Colon (tissue), 2 donors: Measurements from ENCODE around the gene EFNB3.

Experiments used
- FAIRE-seq: peaks from 2 replicates; lab custom pipeline; 2012; peaks lifted over from hg19 to GRCh38; lab: Jason Lieb, UNC
- donor health status: control.
- donor health status: control.

Gene EFNB3

DNA sequence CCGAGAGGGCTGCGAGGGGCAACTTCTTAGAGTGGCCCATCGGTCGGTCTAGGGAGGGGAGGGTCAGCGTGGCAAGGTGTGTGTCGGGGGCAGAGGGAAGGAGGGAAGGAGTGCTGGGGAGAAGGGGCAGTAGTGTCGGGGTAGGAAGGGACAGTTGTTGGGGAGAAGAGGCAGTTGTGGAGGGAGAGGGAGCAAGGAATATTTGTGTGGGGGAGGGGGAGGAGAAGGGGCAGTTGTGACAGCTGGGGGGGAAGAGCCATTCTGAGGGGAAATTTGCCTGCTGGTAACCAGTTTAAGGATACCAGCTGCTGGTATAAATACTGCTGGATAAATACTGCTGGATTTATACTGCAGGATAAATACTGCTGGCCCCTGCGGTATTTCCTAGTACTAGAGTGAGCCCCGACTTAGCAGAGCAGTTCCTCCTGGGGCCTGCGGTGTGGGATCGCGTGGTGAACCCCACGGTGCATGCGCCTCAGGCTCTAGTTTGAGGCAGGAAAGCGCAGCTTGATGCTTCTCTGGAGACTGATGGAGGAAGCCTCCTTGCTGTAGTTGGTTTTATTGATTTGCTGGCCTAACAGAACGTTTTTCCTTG lies 12.9 kb downstream of the EFNB3 start:
- no peak for FAIRE-seq

GRCh38 chr17:7719661-7720060 lies 14.7 kb downstream of the EFNB3 start:
- no peak for FAIRE-seq

- FAIRE-seq: no peak
Observed at GRCh38 chr17:7720125-7720524, 15.1 kb downstream of the EFNB3 start.

- no peak for FAIRE-seq
Observed at GRCh38 chr17:7721612-7722011, 16.6 kb downstream of the EFNB3 start.

DNA sequence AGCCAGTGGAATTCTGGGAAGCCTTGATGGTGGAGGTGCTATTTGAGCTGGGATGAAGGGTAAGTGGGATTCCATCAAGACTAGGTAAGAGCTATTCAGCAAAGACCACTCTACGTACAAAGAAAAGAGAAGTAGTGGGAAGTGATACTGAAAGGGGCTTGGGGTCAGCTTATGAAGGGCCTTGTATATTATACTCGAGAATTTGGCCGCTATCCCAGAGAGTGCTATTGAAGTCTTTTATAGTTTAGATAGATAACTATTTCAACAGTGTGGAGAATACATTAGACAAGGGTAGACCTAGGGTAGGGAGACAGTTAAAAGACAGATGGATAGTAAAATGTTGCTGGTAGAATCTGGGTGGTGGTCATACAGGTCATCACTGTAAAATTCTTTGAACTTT lies 22.9 kb downstream of the EFNB3 start:
- FAIRE-seq: no peak

DNA sequence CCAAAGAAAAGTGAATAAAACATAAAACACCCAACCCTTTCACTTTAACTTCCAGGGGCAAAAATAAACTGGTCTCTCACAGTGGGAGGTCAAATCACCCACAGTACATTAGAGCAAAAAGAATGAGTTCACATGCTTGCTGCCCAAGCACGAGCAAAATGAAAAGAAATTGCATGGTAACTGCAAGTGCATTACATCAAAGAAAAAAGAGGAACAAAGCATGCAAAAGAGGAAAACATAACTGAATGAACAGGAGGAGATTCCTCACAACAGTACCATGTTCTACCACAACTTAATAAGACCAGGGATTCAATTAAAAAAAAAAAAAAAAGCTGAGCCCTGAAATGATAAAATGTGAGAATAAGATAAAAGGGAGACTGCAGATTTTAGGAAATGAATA lies 24.8 kb downstream of the EFNB3 start:
- no peak for FAIRE-seq

DNA sequence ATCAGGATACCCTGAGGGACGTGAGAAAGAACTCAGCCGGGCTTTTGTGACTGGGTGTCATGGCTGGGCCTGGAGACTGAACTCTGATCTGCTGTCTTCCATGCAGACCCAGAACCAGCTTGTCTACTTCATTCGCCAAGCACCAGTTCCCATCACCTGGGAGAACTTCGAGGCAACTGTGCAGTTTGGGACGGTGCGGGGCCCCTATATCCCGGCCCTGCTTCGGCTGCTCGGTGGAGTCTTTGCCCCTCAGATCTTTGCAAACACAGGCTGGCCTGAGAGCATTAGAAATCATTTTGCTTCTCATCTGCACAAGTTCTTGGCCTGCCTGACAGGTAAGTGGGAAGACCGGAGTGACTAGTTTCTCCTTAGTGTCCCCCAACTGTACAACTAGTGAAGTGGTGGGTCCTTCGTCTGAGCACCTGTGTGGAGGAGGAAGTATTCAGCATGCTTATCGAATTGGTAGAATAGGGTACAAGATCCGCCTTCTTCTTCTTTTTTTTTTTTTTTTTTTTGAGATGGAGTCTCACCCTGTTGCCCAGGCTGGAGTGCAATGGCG lies 28.1 kb downstream of the EFNB3 start:
- FAIRE-seq: no peak

DNA sequence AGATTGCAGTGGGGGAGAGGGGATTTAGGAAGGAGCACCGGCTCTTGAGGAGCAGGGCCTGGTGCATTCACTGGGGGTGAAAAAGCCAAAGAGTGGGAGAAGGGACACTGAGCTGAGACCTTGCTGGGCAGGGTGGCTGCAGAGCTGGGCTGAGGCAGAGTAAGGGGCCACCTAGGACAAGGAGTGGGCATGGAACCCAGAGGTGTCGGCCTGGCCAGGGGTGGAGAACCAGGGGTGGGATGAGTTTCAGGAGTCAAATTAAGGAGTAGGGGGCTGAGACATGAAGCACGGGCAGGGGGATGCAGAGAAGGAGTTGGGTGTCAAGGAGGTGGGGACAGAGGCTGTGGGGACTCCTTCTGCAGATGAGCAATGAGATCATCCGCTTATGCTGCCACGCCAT lies 32.6 kb downstream of the EFNB3 start:
- no peak for FAIRE-seq

GRCh38 chr17:7739746-7740145 lies 34.7 kb downstream of the EFNB3 start:
- FAIRE-seq: no peak

GRCh38 chr17:7740481-7741001 lies 35.5 kb downstream of the EFNB3 start:
- no peak for FAIRE-seq

DNA sequence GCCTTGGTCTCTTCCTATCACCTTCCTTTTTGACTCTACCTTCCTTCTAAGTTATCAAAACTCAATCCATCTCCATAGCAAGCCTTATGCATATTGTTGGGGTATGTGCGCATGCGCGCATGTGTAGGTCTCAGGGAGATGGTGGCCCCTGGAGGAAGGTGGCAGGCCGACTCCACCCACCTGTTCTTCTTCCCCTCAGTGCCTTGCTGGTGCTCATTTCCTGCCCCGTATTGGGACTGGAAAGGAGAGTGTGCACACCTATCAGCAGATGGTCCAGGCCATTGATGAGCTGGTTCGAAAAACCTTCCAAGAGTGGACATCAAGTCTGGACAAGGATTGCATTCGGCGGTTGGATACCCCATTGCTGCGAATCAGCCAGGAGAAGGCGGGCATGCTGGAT lies 37.7 kb downstream of the EFNB3 start:
- no peak for FAIRE-seq

GRCh38 chr17:7744416-7744815 lies 39.4 kb downstream of the EFNB3 start:
- FAIRE-seq: no peak

DNA sequence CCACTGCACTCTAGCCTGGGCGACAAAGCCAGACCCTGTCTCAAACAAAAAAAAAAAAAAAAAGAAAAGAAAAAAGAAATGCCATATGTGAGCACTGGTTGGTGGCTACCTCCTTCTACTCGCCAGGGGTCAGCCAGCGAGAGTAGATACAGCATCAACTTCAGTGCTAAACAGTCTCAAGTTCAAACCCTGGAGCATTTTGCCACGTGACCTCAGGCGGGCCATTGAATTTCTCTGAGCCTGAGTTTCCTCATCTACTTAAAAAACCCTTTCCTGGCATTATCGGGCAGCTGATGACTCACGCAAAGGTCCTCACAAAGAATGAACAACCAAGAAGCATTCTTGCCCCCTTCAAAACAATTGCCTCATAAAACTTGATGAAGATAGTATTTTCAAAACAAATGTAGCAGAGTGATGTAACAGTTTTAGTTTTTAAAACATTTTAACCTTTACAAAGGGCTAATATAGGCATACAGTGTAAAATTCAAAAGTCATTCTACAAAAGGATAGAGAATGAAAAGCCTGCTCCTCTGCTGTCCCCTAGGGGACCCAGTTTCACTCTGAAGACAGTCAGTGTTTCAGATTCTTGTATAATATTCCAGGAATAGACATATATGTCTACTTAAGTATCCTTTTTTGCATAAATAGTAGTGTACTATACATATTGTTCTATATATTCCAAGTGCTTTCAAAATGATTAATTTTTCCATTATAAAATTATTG lies 40.9 kb downstream of the EFNB3 start:
- no peak for FAIRE-seq

DNA sequence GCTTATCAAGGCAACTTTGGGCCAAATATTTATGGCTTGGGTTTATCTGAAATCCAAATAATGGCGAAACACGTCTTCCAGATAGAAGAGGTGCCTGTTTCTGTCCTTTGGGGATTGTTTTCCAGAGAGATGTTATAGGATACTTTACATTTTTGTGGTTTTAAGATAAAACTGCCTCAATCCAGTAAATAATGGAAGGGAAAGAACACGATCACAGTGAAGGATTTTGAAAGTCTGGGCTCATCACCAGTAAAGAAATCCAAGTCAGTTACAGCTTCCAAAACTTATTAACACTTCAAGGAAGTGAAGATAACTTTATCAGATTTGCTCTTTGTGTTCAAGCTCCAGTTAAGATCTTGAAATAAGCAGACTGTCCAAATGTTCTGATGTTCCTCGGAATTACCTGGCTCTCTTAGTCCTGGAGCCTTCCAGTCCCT lies 42.7 kb downstream of the EFNB3 start:
- no peak for FAIRE-seq

- FAIRE-seq: no peak
Observed at GRCh38 chr17:7748076-7748775, 43.2 kb downstream of the EFNB3 start.

- FAIRE-seq: no peak
Observed at GRCh38 chr17:7750321-7750821, 45.4 kb downstream of the EFNB3 start.

- FAIRE-seq: no peak
Observed at GRCh38 chr17:7754656-7755055, 49.7 kb downstream of the EFNB3 start.

DNA sequence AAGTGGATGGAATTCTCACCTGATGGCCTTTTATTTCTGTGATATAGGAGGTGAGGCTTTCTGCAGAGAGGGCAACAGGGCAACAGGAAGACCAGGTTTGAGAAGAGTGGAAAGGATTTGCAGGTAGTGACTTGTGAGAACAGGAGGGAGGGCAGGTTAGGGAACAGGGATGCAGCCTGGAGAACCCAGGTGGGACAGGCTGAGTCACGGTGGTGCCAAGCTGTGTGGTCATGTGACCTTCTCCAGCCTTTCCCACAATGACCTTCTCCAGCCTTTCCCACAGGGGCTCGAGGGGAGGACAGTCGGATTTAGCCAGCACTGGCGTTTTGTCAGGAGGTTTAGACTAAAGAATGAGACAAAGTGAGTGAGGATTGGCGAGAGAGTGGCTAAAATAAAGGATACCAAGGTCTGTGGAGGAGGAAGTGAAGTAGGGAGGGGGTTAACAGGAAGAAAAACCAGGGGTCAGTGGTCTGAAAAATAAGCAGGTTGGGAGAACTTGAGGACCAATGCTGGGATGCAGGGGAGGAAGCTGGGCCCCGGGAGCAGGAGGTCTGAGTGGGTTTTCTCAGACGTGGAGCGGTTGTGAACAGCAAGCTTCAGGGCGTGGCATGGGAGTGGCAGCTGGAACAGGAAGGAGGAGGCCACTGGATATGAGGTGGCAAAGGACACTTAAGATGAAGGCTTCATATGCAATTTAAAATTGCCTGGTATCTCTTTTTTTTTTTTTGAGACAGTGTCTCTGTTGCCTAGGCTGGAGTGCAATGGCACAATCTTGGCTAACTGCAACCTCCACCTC lies 50.3 kb downstream of the EFNB3 start:
- FAIRE-seq: no peak

- no peak for FAIRE-seq
Observed at GRCh38 chr17:7756968-7757367, 52.0 kb downstream of the EFNB3 start.
